Osteoblast (primary cell): ENCODE measurements around the gene NMU. TPM values are rescaled to one million over a fixed set of nuclear protein-coding genes. Genes with fewer than 3 reads are reported as not detected.

Source experiments
- DNase-seq: peaks from one replicate; pipeline ENCODE4 v3.0.0; 2011; ENCODE audit warnings: low spot score, mixed read lengths; ENCODE audit not compliant: insufficient read length; ENCODE audit errors: missing footprints
- H2AFZ ChIP-seq: 2 replicates; pipeline ENCODE4 v1.6.0; 2011; ENCODE audit warnings: mild to moderate bottlenecking, low read length
- H3K27ac ChIP-seq: 2 replicates; pipeline ENCODE4 v1.5.1; 2011; ENCODE audit warnings: mild to moderate bottlenecking, low read depth, low read length, moderate library complexity
- H3K27me3 ChIP-seq: 2 replicates; pipeline ENCODE4 v1.6.0; 2012; ENCODE audit warnings: mild to moderate bottlenecking, control low read depth, inconsistent platforms, low read length, moderate library complexity; ENCODE audit not compliant: insufficient read depth
- H3K36me3 ChIP-seq: 2 replicates; pipeline ENCODE4 v1.5.1; 2011; ENCODE audit warnings: mild to moderate bottlenecking, low read length, control low read depth, moderate library complexity; ENCODE audit not compliant: insufficient read depth
- H3K4me1 ChIP-seq: 2 replicates; pipeline ENCODE4 v1.5.1; 2011; ENCODE audit warnings: mild to moderate bottlenecking, low read length, control low read depth, moderate library complexity; ENCODE audit not compliant: insufficient read depth
- H3K4me2 ChIP-seq: 2 replicates; pipeline ENCODE4 v1.6.0; 2011; ENCODE audit warnings: mild to moderate bottlenecking, low read length; ENCODE audit not compliant: insufficient read depth
- H3K4me3 ChIP-seq: fragments of 200-600 bp; sonication (generic); 3 replicates; pipeline ENCODE4 v1.5.1; 2012; ENCODE audit warnings: mild to moderate bottlenecking, low read length, inconsistent platforms; ENCODE audit not compliant: insufficient read depth
- H3K79me2 ChIP-seq: 2 replicates; pipeline ENCODE4 v1.6.0; 2012; ENCODE audit warnings: mild to moderate bottlenecking, low read length, control low read depth, inconsistent platforms; ENCODE audit not compliant: insufficient read depth
- H3K9me3 ChIP-seq: 2 replicates; pipeline ENCODE4 v1.5.1; 2011; ENCODE audit warnings: low read depth, low read length, control low read depth
- H4K20me1 ChIP-seq: 2 replicates; pipeline ENCODE4 v1.6.0; 2012; ENCODE audit warnings: mild to moderate bottlenecking, low read length, control low read depth; ENCODE audit not compliant: insufficient read depth
- total RNA-seq: library from RNA; depleted of rRNA; stranded (reverse); fragments of >200 nt; gene quantifications from 2 replicates; pipeline ENCODE4 v1.2.3, GENCODE V29; 2012
- TF ChIP-seq, protein P1 (sequence below): IDR thresholded peaks from 2 replicates; pipeline ENCODE4 v1.5.1; 2011; ENCODE audit warnings: mild to moderate bottlenecking, low read depth, low read length, moderate library complexity; ENCODE audit errors: extremely low read depth

NMU gene
- total RNA-seq, 1 donor = not detected

DNA sequence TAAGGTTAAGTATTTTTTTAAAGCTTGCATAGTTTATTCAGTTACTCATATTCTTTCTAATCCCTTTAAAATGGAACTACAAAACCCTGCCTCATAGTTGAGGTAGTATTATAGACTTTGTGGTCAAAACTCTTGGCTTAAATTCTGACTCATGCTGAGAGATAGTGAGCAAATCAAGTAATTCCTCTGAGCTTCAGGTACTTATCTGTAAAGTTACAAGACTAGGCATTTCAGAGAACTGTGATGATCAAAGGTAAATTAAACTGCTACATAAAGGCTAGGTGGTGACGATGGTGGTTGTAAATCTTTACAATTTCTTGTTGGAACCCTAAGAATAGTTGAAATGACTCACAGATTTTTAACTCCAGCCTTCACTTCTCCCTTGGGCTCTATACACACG, 86.2 kb downstream of the NMU start:
- H3K27ac ChIP-seq = peak overlapping the region; percentile 8
- peaks cover 3% of the 10 kb centered on the region for H3K79me2 ChIP-seq
- peaks cover 40% of the 10 kb centered on the region for H3K4me1 ChIP-seq
- peak overlapping the region; percentile 59 for H3K4me2 ChIP-seq
- TF ChIP-seq, protein P1, sequence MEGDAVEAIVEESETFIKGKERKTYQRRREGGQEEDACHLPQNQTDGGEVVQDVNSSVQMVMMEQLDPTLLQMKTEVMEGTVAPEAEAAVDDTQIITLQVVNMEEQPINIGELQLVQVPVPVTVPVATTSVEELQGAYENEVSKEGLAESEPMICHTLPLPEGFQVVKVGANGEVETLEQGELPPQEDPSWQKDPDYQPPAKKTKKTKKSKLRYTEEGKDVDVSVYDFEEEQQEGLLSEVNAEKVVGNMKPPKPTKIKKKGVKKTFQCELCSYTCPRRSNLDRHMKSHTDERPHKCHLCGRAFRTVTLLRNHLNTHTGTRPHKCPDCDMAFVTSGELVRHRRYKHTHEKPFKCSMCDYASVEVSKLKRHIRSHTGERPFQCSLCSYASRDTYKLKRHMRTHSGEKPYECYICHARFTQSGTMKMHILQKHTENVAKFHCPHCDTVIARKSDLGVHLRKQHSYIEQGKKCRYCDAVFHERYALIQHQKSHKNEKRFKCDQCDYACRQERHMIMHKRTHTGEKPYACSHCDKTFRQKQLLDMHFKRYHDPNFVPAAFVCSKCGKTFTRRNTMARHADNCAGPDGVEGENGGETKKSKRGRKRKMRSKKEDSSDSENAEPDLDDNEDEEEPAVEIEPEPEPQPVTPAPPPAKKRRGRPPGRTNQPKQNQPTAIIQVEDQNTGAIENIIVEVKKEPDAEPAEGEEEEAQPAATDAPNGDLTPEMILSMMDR = no peak
- H3K36me3 ChIP-seq = no peaks in the 10 kb centered on the region
- no peaks in the 10 kb centered on the region for H3K27me3 ChIP-seq
- H3K4me3 ChIP-seq = no peak overlapping the region
- H4K20me1 ChIP-seq = no peaks in the 10 kb centered on the region
- H2AFZ ChIP-seq = no peak overlapping the region
- no peaks in the 10 kb centered on the region for H3K9me3 ChIP-seq
- peak; percentile 82 for DNase-seq

DNA sequence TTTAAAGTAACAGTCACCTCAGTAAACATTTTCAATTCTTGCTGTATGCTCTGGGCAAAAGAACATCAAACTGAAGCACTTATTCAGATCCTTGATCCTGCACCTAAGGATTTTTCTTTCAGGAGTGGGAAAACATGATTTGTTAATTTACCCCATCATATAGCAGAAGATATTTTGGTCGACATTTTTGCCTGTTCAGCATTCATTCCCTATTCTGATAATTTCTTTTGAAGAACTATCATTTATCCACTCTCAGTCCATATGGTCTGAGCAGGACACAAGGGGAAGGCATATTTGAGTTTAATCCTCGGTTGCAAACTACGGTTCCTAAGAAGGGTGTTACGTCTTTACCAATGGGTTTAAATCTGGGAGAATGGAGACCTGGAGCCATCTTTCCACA, 88.2 kb downstream of the NMU start:
- TF ChIP-seq, protein P1 = no peak
- DNase-seq = no peak
- Histone ChIP-seq H3K27me3 (no peaks in the 10 kb centered on the region), H3K4me2 (peak overlapping the region; percentile 86), H3K27ac (peak overlapping the region; percentile 80), H3K9me3 (no peaks in the 10 kb centered on the region), H2AFZ (peak overlapping the region; percentile 90), H3K4me3 (peak overlapping the region; percentile 87), H4K20me1 (peaks cover 4% of the 10 kb centered on the region), H3K79me2 (peaks cover 23% of the 10 kb centered on the region), H3K36me3 (no peaks in the 10 kb centered on the region), H3K4me1 (peaks cover 47% of the 10 kb centered on the region)

DNA sequence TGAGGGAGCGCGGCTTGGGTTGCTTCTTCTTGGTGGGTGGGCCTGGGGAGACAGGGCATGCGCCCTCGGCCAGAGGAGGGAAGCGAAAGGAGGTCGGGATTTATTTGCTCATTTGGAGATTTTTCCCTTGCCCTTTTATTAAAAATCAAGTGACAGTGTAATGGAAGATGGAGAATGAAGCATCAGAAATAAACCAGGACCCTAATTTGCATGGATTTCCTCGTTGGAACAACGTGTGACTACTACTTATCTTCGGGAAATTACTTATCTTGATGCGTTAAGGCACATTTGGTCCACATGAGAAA, 88.7 kb downstream of the NMU start:
- Histone ChIP-seq H3K36me3 (no peaks in the 10 kb centered on the region), H3K4me2 (peak overlapping the region; percentile 86), H3K4me1 (peaks cover 43% of the 10 kb centered on the region), H3K4me3 (peak overlapping the region; percentile 87), H3K27me3 (no peaks in the 10 kb centered on the region), H3K9me3 (no peaks in the 10 kb centered on the region), H3K79me2 (peaks cover 28% of the 10 kb centered on the region), H2AFZ (peak overlapping the region; percentile 90), H4K20me1 (peaks cover 8% of the 10 kb centered on the region), H3K27ac (peak overlapping the region; percentile 80)
- TF ChIP-seq, protein P1 = no peak
- no peak for DNase-seq

DNA sequence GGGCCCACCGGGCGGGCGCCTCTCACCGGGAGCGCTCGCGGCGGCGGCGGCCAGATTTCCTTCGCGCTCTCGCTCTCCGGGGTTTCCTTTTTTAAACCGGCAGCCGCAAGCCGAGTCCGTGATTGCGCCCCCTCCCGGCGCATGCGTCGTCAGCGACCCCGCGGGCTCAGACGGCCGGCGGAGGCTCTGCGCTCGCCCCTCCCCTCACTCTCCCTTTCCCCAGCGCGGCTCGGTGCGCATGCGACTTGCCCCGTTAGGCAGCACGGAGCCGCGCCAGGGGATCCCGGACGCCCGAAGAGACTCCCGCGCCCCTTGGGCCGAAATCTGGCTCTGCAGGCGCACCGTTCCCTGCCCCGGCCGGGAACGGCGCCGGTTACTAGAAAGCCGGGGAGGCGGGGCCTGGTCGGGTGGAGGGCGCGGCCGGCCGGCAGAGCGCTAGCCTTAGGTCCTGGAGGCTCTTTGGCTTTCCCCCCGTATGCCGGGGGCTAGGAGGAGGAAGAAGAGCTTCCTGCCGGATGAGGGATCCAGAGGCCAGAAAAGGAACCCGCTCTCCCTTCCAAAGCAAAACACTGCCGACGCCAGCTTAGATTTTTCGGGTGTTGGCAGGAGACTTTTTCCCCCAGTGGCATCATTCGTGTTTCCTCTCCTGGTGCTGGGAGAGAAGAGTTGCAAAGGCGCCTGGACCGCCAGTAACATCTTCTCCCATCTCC, 89.2 kb downstream of the NMU start, which contains the start of gene CLOCK:
TSS of gene CLOCK (minus strand) at position 154 of the 710 bp plus-strand sequence. CDS start 64,124 bp downstream, outside the sequence.
- H3K4me2 ChIP-seq = peak within 1 kb of the TSS; percentile 92
- peak within 1 kb of the TSS; percentile 80 for H3K27ac ChIP-seq
- no peaks in the 10 kb centered on the region for H3K36me3 ChIP-seq
- H3K4me3 ChIP-seq = peak within 1 kb of the TSS; percentile 87
- H3K79me2 ChIP-seq = peaks cover 32% of the 10 kb centered on the region
- peaks cover 9% of the 10 kb centered on the region for H4K20me1 ChIP-seq
- TF ChIP-seq, protein P1 = peak; percentile 7
- no peaks in the 10 kb centered on the region for H3K27me3 ChIP-seq
- H3K9me3 ChIP-seq = no peaks in the 10 kb centered on the region
- H3K4me1 ChIP-seq = peaks cover 43% of the 10 kb centered on the region
- DNase-seq = peak; percentile 93
- H2AFZ ChIP-seq = peak within 1 kb of the TSS; percentile 90
